ENCODE data around the gene ANKRD28.
"Not testable (repeated sequence)": the region's sequence is repeated elsewhere in the genome, so short reads cannot be mapped to it uniquely, and the experiment has no call there.

ANKRD28 gene

GRCh38 chr3:15769256-15769915 is 28.4 kb downstream of the ANKRD28 start:
- no peak for DNase-seq

GRCh38 chr3:15768421-15769255 is 29.1 kb downstream of the ANKRD28 start:
- DNase-seq = no peak

GRCh38 chr3:15766406-15766805 is 31.4 kb downstream of the ANKRD28 start:
- DNase-seq = no peak

- DNase-seq = no peak
Observed at GRCh38 chr3:15758295-15758694, 39.5 kb downstream of the ANKRD28 start.

- no peak for DNase-seq
Observed at GRCh38 chr3:15757824-15758223, 40.0 kb downstream of the ANKRD28 start.

GRCh38 chr3:15756505-15756904 is 41.3 kb downstream of the ANKRD28 start:
- DNase-seq = no peak

- DNase-seq = no peak
Observed at GRCh38 chr3:15755780-15756179, 42.0 kb downstream of the ANKRD28 start.

- DNase-seq = no peak
Observed at GRCh38 chr3:15755181-15755580, 42.6 kb downstream of the ANKRD28 start.

GRCh38 chr3:15754047-15754446 is 43.7 kb downstream of the ANKRD28 start:
- no peak for DNase-seq

GRCh38 chr3:15753056-15753710 is 44.6 kb downstream of the ANKRD28 start:
- DNase-seq = no peak

- no peak for DNase-seq
Observed at GRCh38 chr3:15750879-15751278, 46.9 kb downstream of the ANKRD28 start.

GRCh38 chr3:15750143-15750542 is 47.6 kb downstream of the ANKRD28 start:
- no peak for DNase-seq

GRCh38 chr3:15745896-15746295 is 51.9 kb downstream of the ANKRD28 start:
- not testable (repeated sequence) for DNase-seq

- DNase-seq = no peak
Observed at GRCh38 chr3:15744176-15744575, 53.6 kb downstream of the ANKRD28 start.

GRCh38 chr3:15743587-15744009 is 54.2 kb downstream of the ANKRD28 start:
- no peak for DNase-seq

- DNase-seq = not testable (repeated sequence)
Observed at GRCh38 chr3:15742236-15742635, 55.5 kb downstream of the ANKRD28 start.

- DNase-seq = not testable (repeated sequence)
Observed at GRCh38 chr3:15738616-15739005, 59.2 kb downstream of the ANKRD28 start.

- no peak for DNase-seq
Observed at GRCh38 chr3:15731024-15731423, 66.8 kb downstream of the ANKRD28 start.

- no peak for DNase-seq
Observed at GRCh38 chr3:15728766-15729165, 69.0 kb downstream of the ANKRD28 start.

GRCh38 chr3:15726881-15727280 is 70.9 kb downstream of the ANKRD28 start:
- DNase-seq = no peak

GRCh38 chr3:15726043-15726442 is 71.7 kb downstream of the ANKRD28 start:
- no peak for DNase-seq

GRCh38 chr3:15724446-15724845 is 73.3 kb downstream of the ANKRD28 start:
- DNase-seq = no peak

- DNase-seq = no peak
Observed at GRCh38 chr3:15723624-15723884, 74.2 kb downstream of the ANKRD28 start.
